ENCODE data around the gene SKAP2.

The SKAP2 gene

GRCh38 chr7:26619348-26619984 lies 244.9 kb downstream of the SKAP2 start:
- DNase-seq (ENCODE audit: insufficient read length, low spot score) (no peak), FAIRE-seq (no peak)
- TF ChIP-seq TAF1 (IDR thresholded peaks at IDR 0.05; ENCODE audit: low read depth, low read length) (no peak), PAX5 (IDR thresholded peaks at IDR 0.05; ENCODE audit: insufficient read depth, low read length, severe bottlenecking) (no peak), SPI1 (IDR thresholded peaks at IDR 0.05; ENCODE audit: low read depth, low read length) (no peak), POLR2A (IDR thresholded peaks at IDR 0.05; ENCODE audit: low read depth, low read length) (no peak), POU2F2 (IDR thresholded peaks at IDR 0.05; ENCODE audit: low read depth, low read length) (no peak), POLR2AphosphoS5 (IDR thresholded peaks at IDR 0.05; ENCODE audit: low read depth, low read length) (no peak)

- DNase-seq (ENCODE audit: insufficient read length, low spot score), result no peak
- TF ChIP-seq PAX5 (IDR thresholded peaks at IDR 0.05; ENCODE audit: insufficient read depth, low read length, severe bottlenecking) (no peak), POU2F2 (IDR thresholded peaks at IDR 0.05; ENCODE audit: low read depth, low read length) (no peak), POLR2AphosphoS5 (IDR thresholded peaks at IDR 0.05; ENCODE audit: low read depth, low read length) (no peak), POLR2A (IDR thresholded peaks at IDR 0.05; ENCODE audit: low read depth, low read length) (no peak)
- FAIRE-seq, result no peak
These were observed 245.5 kb downstream of the SKAP2 start for GRCh38 chr7:26618898-26619297.

- TF ChIP-seq POLR2A (IDR thresholded peaks at IDR 0.05; ENCODE audit: low read depth, low read length) (no peak), TAF1 (IDR thresholded peaks at IDR 0.05; ENCODE audit: low read depth, low read length) (no peak), POLR2AphosphoS5 (IDR thresholded peaks at IDR 0.05; ENCODE audit: low read depth, low read length) (no peak), PAX5 (IDR thresholded peaks at IDR 0.05; ENCODE audit: insufficient read depth, low read length, severe bottlenecking) (no peak), SPI1 (IDR thresholded peaks at IDR 0.05; ENCODE audit: low read depth, low read length) (no peak), POU2F2 (IDR thresholded peaks at IDR 0.05; ENCODE audit: low read depth, low read length) (no peak)
- FAIRE-seq (no peak), DNase-seq (ENCODE audit: insufficient read length, low spot score) (no peak)
These were observed 245.9 kb downstream of the SKAP2 start for GRCh38 chr7:26618449-26618848.

Data from GM12891 (cell line).